ENCODE results near the gene VPS54. TPM values are rescaled to one million over a fixed set of nuclear protein-coding genes. Genes with fewer than 3 reads are reported as not detected.

VPS54 gene
- total RNA-seq, 4 donors from 2014 or later, result 19.8 to 24.0 (median 22.2) TPM

GRCh38 chr2:64012115-64012514 is 7.1 kb downstream of the VPS54 start:
- no peak for TF ChIP-seq CTCF (IDR thresholded peaks at IDR 0.05)
- TF ChIP-seq EP300 (IDR thresholded peaks at IDR 0.05), result no peak
- peaks cover 0 to 54% (median 8%) of the 10 kb centered on the region in 4 donors for H3K4me1 ChIP-seq
- WGBS, 2 donors, result 46 to 54% methylated on average over 2 of the region's 2 CpGs

GRCh38 chr2:64008434-64009009 is 10.7 kb downstream of the VPS54 start:
- WGBS, 2 donors, result 90 to 92% methylated on average over 4 of the region's 4 CpGs
- no peak overlapping the region for H3K4me3 ChIP-seq
- DNase-seq (ENCODE audit: low spot score in 2 of 2), result no peak
- H3K9me3 ChIP-seq, result no peaks in the 10 kb centered on the region
- TF ChIP-seq POLR2A (IDR thresholded peaks at IDR 0.05), result no peak
- H3K27me3 ChIP-seq, result no peaks in the 10 kb centered on the region
- H3K36me3 ChIP-seq, result no peaks in the 10 kb centered on the region
- no peak overlapping the region for H3K27ac ChIP-seq
- H3K4me1 ChIP-seq, result peaks cover 0 to 39% (median 2%) of the 10 kb centered on the region in 4 donors

More at GRCh38 chr2:64012115-64012514, 7.1 kb downstream of the VPS54 start:
- H3K36me3 ChIP-seq, result no peaks in the 10 kb centered on the region
- H3K27me3 ChIP-seq, result no peaks in the 10 kb centered on the region
- H3K4me3 ChIP-seq, result no peak overlapping the region
- no peak overlapping the region for H3K27ac ChIP-seq
- no peak for DNase-seq (ENCODE audit: low spot score in 2 of 2)
- no peaks in the 10 kb centered on the region for H3K9me3 ChIP-seq

GRCh38 chr2:64007924-64008323 is 11.3 kb downstream of the VPS54 start:
- 88 to 91% methylated on average over 7 of the region's 7 CpGs for WGBS, 2 donors
- peaks cover 0 to 42% (median 2%) of the 10 kb centered on the region in 4 donors for H3K4me1 ChIP-seq
- DNase-seq (ENCODE audit: low spot score in 2 of 2), result no peak
- TF ChIP-seq POLR2A (IDR thresholded peaks at IDR 0.05) (no peak), EP300 (IDR thresholded peaks at IDR 0.05) (no peak), CTCF (IDR thresholded peaks at IDR 0.05) (no peak)
- H3K27me3 ChIP-seq, result no peaks in the 10 kb centered on the region
- no peaks in the 10 kb centered on the region for H3K36me3 ChIP-seq
- no peak overlapping the region for H3K27ac ChIP-seq
- no peaks in the 10 kb centered on the region for H3K9me3 ChIP-seq
- H3K4me3 ChIP-seq, result no peak overlapping the region

GRCh38 chr2:64005707-64006356 is 13.4 kb downstream of the VPS54 start:
- Histone ChIP-seq H3K36me3 (no peaks in the 10 kb centered on the region), H3K27me3 (no peaks in the 10 kb centered on the region), H3K27ac (no peak overlapping the region), H3K4me1 (peaks cover 0 to 41% (median 0%) of the 10 kb centered on the region in 4 donors), H3K9me3 (no peaks in the 10 kb centered on the region), H3K4me3 (no peak overlapping the region)
- TF ChIP-seq CTCF (IDR thresholded peaks at IDR 0.05) (no peak), EP300 (IDR thresholded peaks at IDR 0.05) (no peak), POLR2A (IDR thresholded peaks at IDR 0.05) (no peak)
- DNase-seq (ENCODE audit: low spot score in 2 of 2), result no peak
- 95 to 98% methylated on average over 2 of the region's 2 CpGs for WGBS, 2 donors

- Histone ChIP-seq H3K9me3 (no peaks in the 10 kb centered on the region), H3K27ac (no peak overlapping the region), H3K4me1 (peaks cover 0 to 44% (median 0%) of the 10 kb centered on the region in 4 donors), H3K27me3 (no peaks in the 10 kb centered on the region), H3K4me3 (no peak overlapping the region), H3K36me3 (no peaks in the 10 kb centered on the region)
- TF ChIP-seq EP300 (IDR thresholded peaks at IDR 0.05), result no peak
- no peak for TF ChIP-seq CTCF (IDR thresholded peaks at IDR 0.05)
- no peak for TF ChIP-seq POLR2A (IDR thresholded peaks at IDR 0.05)
- no peak for DNase-seq (ENCODE audit: low spot score in 2 of 2)
These were observed 16.0 kb downstream of the VPS54 start for GRCh38 chr2:64003239-64003638.

All from tibial nerve (tissue), 4 donors.